HG02798 (cell line): Measurements from ENCODE around the gene KRTAP13-3.

Experiments
- ATAC-seq: cut with Tn5 transposase; IDR thresholded peaks from one replicate; pipeline ENCODE4 v1.9.1; 2021; ENCODE audit warnings: mild to moderate bottlenecking; ENCODE audit not compliant: unreplicated experiment, poor library complexity

The KRTAP13-3 gene, protein sequence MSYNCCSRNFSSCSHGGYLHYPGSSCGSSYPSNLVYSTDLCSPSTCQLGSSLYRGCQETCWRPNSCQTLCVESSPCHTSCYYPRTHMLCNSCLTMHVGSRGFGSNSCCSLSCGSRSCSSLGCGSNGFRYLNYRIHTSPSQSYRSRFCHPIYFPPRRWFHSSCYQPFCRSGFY

DNA sequence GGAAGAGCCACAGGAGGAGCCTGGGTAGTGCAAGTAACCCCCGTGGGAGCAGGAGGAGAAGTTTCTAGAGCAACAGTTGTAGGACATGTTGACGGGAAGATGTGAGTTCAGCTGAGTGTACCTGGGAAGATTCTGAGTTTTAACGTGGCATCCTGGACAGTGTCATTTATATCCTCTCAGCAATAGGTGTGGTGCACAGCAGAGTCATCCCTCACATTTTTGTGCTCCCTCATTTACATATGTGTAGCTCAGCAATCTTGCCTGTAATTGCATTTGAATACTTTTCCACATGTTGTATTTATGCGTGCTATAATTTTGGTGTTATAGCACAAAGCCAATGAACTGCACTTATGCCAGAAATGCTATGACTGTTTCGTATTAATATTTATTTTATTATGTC, at the start of gene KRTAP13-3:
Gene KRTAP13-3, minus strand, starts transcription at position 101 of the 400 bp plus-strand sequence. Its CDS starts 14 bp downstream, at position 87.
- no peak for ATAC-seq

DNA sequence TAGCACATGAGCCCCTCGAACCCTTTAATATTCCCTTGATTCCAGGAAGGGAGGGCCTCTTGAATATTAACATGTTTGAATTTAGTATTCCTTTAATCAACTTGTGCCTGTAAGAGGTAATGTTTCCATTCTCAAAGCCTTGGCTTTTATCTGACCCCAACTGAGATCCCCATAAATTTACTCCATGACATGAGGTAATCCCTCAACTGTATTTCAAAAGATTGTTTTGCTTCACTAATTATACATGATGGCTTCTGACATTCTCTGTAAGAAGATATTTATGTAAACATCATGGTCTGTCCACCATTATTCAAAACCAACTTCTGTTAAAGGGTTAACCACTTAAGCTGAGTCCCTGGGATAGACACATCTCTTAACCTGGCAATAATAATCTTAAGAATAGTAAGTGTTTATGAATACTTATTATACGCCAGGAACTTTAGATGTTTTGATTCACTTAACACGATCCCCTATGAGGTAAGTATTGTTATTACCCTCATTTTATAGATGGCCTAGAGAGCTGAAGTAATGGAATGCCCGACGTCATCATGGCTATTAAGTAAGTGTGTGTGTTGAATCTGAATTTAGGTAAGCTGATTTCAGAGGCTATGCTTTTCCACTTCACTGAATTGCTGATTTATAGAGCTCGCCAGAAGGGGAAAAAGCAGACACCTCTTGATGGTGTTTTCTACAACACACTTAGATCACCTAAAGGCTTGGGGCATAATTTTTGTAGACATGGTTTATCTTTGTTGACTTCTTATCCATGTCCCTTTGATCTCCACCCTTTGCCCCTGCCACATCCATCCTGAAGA, 43.4 kb upstream of the KRTAP13-3 start:
- no peak for ATAC-seq

DNA sequence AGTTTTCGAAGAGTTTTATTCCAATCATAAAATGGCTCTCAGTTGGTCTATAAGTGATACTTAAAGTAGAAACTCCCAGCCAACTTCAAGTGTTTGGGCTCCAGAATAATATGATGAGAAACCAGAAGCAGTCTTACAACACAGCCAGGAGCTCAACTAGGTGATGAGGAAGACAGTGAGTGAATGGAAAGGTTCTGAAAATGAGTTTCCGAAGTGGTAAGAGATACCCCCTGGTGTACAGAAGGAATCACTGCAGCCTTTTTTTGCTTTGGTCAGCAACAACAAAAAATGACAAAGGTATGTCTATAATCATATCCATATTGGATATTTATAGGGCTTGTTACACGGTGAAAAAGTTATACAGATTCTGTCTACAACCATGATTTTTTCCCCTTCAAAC, 38.0 kb upstream of the KRTAP13-3 start:
- no peak for ATAC-seq

DNA sequence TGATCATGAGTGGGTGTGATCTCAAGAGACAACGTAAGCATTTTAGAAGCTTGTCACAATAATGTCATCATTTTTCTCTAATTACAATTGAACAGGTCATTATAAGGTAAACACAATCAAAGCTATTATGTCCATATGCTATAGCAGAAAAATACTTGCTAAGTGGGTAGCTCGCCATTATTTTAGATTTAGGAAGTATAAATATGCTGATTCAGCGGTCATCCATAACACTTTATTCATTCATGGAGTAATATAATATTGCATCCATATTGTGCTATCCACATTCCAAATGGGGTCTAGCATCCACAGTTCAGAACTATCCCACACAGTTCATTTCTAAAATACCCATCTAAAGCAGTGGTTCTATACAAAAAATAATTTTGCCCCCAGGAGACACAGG, 22.8 kb upstream of the KRTAP13-3 start:
- no peak for ATAC-seq

DNA sequence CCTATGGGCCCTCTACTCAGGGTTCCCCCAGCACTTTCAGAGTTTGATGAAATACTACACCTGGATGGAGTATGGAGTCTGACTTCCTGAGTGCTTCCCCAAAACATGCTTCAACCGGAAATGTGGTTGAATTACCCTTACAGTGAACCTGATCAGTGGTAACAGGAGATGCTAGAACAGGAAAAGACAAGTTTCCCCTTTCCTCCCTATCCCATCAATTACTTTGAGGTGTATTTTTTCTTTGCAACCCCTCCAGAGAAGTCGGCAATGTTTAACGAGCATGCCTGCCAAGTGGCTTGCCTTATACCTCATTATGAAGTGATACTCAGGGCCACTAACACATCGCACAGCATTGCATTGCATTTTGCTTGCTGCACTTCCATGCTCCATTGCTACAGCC, 21.3 kb upstream of the KRTAP13-3 start:
- ATAC-seq = no peak

DNA sequence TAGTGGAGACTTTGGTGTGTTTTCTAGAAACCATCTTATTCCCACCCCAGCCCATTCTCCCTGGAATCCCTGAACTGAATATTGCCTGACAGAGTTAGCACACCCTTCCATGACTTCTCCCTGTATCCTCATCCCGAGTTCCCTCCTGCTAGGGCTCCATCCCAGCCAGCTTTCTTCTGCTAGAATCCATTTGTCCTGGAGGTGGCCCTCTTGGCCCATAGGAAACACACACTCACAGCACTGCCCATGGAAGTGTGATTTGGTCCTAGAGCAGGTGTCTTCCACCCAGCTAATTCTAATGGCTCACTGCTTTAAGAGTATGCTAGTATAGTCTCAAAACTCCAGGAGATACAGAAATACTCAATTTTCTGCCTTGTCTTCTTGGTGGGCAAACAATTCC, 18.5 kb upstream of the KRTAP13-3 start:
- ATAC-seq = no peak

DNA sequence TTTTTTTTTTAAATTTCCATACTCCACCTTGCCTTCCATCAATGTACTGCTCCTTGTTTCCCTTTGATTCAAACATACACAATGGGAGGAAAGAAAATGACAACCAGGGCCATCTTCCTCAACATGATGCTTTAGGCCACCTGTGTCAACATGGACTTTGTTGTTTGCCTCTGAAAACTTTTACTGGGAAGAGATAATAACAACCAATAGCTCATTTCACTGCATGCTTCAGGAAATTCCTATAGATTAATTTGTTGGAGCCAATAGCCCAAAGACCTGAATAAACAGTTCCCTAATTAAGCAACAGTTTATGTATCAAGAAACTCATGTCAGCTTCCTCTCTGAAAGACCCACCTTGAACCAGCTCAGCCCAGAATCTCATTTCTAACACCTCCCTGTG, 17.5 kb upstream of the KRTAP13-3 start:
- ATAC-seq = no peak

DNA sequence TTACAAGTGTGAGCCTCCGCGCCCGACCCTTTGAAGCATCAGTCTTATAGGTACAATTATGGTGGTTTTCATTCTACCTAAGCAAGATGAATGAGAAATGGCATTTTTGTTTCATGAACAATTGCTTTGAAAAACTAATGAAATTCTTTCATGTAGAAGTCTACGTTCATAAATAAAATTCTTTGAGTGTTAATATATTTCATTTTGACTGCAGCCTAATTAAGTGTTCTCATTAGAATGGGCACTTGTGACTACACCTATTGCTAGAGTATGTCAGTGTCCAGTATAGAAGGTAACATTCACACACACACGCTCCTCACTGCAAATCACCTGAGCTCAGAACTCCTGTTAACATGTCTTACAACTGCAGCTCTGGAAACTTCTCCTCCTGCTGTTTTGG, 14.2 kb upstream of the KRTAP13-3 start, which contains the start of gene KRTAP15-1:
Gene KRTAP15-1, plus strand, starts transcription at position 301 of the 400 bp plus-strand sequence. Its CDS starts 53 bp downstream, at position 354.
- no peak for ATAC-seq

DNA sequence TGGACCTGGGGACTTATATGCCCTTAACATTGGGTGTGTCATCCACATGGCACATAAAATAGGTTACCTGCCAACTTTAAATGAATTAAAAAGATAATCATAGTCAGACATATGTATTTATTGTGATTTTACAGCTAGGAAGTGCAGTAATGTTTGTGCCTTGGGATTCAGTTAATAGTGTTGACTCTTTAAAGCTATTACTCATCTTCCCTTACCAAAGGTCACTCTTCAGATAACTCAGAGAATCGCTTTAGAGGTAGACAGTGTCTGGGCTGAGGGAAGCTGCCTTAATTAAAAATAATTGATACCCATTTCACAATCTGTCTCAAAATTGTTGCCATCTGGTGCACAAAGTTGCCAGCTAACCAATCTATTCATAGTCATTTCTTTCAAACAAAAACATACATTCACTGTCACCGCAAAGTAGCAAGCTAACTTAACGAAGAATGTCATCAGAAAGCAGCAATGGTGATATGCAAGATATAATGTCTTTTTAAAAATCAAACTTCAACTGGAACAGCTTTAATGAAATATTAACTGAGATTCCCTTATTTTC, 11.4 kb upstream of the KRTAP13-3 start:
- no peak for ATAC-seq

DNA sequence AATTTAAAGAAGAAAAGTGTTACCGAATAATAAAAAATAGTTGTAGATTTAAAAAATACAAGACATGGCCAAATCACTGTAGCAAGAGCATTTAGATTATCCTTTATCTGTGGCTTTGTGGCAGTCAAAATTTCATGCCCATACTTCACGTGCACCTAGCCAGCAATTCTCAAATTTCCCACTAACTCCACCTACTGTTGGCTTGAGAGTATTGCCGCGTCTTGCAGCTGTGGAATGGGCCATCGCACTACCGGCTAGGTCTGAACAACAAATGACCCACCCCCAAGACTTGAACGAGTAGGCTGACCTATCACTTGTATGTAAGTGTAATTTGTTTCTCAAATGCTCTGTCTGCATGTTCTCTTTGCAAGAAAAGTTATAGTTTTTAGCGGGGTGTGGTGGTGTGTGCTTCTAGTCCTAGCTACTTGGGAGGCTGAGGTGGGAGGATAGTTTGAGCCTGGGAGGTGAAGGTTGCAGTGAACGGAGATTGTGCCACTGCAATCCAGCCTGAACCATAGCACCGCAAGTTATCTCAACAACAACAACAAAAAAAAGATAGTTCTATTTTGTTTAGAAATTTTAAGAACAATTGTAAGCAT, 8.4 kb upstream of the KRTAP13-3 start:
- ATAC-seq = no peak

DNA sequence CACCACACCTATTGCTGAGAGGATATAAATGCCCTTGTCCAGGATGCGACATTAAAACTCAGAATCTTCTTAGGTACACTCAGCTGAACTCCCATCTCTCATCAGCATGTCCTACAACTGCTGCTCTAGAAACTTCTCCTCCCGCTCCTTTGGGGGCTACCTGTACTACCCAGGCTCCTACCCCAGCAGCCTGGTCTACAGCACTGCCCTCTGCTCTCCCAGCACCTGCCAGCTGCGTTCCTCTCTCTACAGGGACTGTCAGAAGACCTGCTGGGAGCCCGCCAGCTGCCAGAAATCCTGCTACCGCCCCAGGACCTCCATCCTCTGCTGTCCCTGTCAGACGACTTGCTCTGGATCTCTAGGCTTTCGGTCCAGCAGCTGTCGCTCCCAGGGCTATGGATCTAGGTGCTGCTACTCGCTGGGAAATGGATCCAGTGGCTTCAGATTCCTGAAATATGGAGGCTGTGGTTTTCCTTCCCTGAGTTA, 4.5 kb upstream of the KRTAP13-3 start, which contains the start of gene KRTAP13-4:
Gene KRTAP13-4, plus strand, starts transcription at position 51 of the 486 bp plus-strand sequence. Its CDS starts 56 bp downstream, at position 107.
- ATAC-seq = no peak

DNA sequence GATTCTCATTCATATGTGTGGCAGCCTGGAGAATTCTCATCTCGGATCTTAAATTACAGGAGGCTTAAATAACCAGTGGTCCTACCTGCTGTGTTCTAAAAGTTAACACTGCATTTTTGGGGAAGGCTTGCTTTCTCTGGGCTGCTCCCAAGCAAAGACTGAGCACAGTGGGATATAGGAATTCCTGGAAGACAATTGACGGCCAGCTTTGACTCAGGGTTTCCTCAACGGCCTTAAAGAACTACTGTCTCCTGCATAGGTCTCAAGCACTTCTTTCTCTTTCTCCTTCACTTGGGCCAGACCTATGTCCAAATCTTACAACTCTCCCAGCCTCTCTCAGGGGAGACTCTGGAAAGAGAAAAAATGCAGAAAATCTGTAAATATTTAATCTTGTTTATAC, 1.0 kb upstream of the KRTAP13-3 start:
- ATAC-seq = no peak

DNA sequence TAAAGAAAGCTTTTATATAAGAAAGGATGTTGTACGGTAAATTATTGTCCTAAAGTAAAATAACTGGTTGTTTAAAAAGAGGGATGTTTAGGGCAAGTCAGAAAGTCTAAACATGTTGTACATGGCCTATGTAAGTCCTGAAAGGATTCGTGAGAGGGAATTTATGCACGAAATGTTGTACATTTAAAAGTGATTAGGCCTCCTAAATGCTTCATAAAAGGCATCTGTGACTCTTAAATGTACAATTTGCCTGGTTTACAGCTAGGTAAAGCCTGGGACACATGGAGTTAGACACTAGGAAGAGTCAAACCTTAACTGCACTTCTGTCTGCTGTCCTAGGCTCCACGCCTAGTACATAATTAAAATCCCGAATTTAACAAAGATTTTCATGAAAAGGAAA, 9.7 kb downstream of the KRTAP13-3 start:
- no peak for ATAC-seq

DNA sequence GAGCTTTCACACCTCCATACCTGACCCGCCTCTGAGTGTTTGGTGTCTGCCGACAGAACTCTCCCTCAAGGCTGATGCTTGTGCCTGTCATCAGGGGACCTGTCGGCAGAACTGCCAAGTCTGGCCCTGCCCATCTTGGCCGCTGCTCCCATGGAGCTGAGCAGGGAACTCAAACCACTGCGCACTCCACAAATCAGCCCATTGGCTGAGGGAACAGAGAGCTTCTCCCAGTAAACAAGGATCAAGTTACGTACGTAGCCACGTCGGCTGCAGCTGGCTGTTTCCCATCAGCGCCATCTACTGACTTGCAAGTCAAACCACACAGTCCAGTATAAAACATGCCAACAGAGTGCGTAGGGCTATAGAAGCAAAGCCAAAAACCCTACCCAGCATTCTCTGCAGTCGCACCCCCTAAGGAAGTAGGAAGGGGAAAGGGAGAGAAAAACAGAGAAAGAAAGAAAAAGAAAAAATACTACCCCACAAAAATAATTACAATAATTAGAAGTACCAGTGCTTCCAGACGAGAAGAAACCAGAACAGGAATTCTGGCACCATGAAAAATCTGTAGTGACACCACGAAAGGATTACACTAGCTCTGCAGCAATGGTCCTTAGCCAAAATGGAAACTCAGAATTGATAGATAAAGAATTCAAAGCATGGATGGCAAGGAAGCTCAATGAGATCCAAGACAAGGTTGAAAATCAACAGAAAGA, 16.8 kb downstream of the KRTAP13-3 start:
- ATAC-seq = no peak

DNA sequence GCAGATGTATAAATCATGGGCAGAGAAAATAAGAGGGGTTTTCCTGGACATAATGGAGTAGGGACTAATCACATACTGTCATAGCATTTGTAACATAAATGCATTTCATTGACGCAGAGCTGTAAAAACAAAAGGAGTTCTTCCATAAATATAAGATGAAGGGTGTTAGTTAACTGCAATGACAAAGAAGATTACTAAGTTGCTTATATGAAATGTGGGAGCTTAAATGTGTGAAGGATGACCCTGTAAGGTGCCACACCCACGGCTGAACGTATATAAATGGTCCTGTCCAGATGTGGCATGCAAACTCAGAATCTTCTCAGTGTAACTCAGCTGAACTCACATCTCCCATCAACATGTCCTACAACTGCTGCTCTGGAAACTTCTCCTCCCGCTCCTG, 30.0 kb downstream of the KRTAP13-3 start, which contains the start of gene KRTAP13-1:
Gene KRTAP13-1, plus strand, starts transcription at position 301 of the 400 bp plus-strand sequence. Its CDS starts 56 bp downstream, at position 357.
- no peak for ATAC-seq

DNA sequence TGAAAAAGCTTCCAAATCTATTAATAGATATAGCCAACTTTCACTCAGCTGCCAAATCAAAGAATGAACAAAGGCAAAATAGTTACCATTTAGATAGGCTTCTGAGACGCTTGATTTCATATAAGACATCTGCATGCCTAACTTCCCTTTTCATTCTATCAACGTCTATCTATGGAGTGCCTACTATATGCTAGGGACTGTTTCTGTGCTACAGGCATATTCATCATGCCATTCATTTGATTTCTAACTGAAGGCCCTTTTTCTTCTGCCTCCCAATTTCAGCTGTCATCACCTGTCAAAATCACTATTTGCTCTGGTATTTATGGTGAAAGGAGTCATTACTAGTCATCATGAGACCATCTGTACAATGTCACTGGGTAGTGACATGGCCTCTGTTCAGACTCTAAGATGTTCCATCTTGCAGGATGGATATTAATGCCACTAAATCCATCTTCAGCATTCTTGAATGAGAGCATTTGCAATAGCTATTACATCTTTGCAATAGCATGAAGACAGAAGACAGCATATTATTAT, 34.2 kb downstream of the KRTAP13-3 start:
- ATAC-seq = no peak

DNA sequence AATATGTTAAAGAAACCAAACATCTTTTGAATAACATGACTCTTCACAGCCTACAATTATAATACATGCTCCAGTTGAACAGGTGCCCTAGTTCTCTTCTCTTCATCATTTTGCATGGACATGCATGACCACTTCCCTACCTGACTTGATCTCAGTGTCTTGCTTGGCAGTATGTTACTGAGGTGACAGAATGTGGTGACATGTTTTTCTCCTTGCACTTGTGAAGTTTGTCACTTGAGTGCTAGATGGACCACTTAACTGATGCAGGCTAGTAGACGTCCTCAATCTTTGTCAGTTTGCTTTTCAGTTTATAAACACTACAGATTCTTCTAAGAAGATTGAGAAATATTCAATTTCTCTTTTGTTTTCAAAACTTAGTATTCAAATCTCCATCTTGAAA, 43.5 kb downstream of the KRTAP13-3 start:
- ATAC-seq = no peak
